Suprapubic skin (tissue), 4 donors: ENCODE results near the gene STARD13. TPM values are rescaled to one million over a fixed set of nuclear protein-coding genes. Genes with fewer than 3 reads are reported as not detected.

ENCODE experiments used
- DNase-seq, 2 donors: peaks; one replicate each; pipeline ENCODE4 v3.0.0-alpha.2; 2019; ENCODE audit warnings: low spot score in 2 of 2
- H3K27ac ChIP-seq: fragments of 200-600 bp; sonication (generic); one replicate; pipeline ENCODE4 v1.5.1; 2019
- H3K27me3 ChIP-seq: fragments of 200-600 bp; sonication (generic); one replicate; pipeline ENCODE4 v1.5.1; 2019
- H3K36me3 ChIP-seq: fragments of 200-600 bp; sonication (generic); one replicate; pipeline ENCODE4 v1.5.1; 2019
- H3K4me1 ChIP-seq: fragments of 200-600 bp; sonication (generic); one replicate; pipeline ENCODE4 v1.5.1; 2019
- H3K4me3 ChIP-seq: fragments of 200-600 bp; sonication (generic); one replicate; pipeline ENCODE4 v1.5.1; 2019; ENCODE audit warnings: mild to moderate bottlenecking
- H3K9me3 ChIP-seq: fragments of 200-600 bp; sonication (generic); one replicate; pipeline ENCODE4 v1.5.1; 2019
- CTCF ChIP-seq, 2 donors: fragments of 200-600 bp in 1 of 2; fragments of 450-650 bp in 1 of 2; sonication (generic) in 1 of 2; IDR thresholded peaks; one replicate each; pipeline ENCODE4 v1.5.1; 2016 to 2019; ENCODE audit warnings: antibody characterized with exemption in 2 of 2, mild to moderate bottlenecking in 1 of 2, moderate library complexity in 1 of 2
- EP300 ChIP-seq: sonication (generic); formaldehyde crosslinking; IDR thresholded peaks from one replicate; pipeline ENCODE4 v1.6.1; 2017; ENCODE audit warnings: antibody characterized with exemption
- POLR2A ChIP-seq, 2 donors: fragments of 450-650 bp; IDR thresholded peaks; one replicate each; pipeline ENCODE4 v1.6.1; 2017; ENCODE audit warnings: antibody characterized with exemption in 2 of 2, mild to moderate bottlenecking in 2 of 2, moderate library complexity in 2 of 2
- POLR2AphosphoS5 ChIP-seq, 3 donors: sonication (generic); formaldehyde crosslinking; IDR thresholded peaks; one replicate each; pipeline ENCODE4 v1.6.1; 2017; ENCODE audit warnings: antibody characterized with exemption in 3 of 3
- WGBS: methylation state at CpG from one replicate; pipeline ENCODE4 v1.1.5; 2018; 5-methylcytosine and 5-hydroxymethylcytosine counted together
- total RNA-seq, 4 donors: library from RNA; depleted of rRNA; stranded (reverse); fragments of >200 nt; gene quantifications; one replicate each; pipeline ENCODE4 v1.1.0, GENCODE V29; 2016

STARD13 gene
- total RNA-seq, 4 donors from 2014 or later: 7.9 to 31.4 (median 15.9) TPM

DNA sequence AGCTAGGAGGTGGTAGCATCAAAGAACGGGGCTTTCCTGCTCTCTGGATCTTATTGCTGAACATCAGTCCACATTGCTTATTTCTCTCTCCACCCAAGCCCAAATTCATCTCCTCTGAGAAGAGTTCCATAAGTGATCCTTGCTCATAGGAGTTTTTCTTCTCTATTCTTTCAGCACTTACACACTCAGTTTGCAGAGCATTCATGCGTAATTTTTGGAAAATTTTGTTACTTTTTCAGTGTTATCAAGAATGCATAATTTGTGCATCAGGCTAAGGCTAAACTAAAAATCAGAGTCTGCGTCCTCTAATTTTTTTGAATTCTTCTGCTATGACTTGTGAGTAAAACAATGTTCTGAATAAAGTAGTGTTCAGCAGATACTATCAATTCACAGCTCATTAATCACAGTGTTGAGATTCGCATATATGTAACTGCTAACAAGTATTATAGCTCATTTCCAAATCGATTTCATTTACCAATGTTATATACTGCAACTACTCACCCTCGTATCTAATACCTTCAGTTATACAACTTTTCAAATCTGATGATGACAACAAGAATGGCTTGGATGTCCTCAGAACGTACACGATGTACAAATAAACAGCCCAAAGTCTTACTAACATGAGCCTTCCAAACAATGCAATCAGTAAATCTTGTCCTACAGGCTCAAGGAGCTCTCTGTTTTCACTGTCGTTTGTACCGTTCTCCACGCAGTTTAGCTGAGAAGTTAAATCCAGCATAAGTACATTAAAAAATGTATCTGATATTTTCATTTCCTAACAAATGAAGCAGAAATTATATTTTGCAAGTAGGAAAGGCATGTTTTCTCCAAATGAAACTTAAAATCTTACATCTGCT, 36.4 kb upstream of the STARD13 start:
- Histone ChIP-seq H3K36me3 (no peaks in the 10 kb centered on the region), H3K9me3 (no peaks in the 10 kb centered on the region), H3K4me3 (no peak overlapping the region), H3K27me3 (no peaks in the 10 kb centered on the region), H3K4me1 (peaks cover 19% of the 10 kb centered on the region), H3K27ac (peak overlapping the region; percentile 73)
- DNase-seq: no peak
- WGBS: 50% methylated on average over 11 of the region's 11 CpGs
- no peak for TF ChIP-seq POLR2AphosphoS5 (IDR thresholded peaks at IDR 0.05)
- TF ChIP-seq POLR2A (IDR thresholded peaks at IDR 0.05): no peak
- TF ChIP-seq CTCF (IDR thresholded peaks at IDR 0.05): no peak
- TF ChIP-seq EP300: no peak

- Histone ChIP-seq H3K36me3 (no peaks in the 10 kb centered on the region), H3K27me3 (no peaks in the 10 kb centered on the region), H3K27ac (no peak overlapping the region), H3K4me1 (peaks cover 19% of the 10 kb centered on the region), H3K9me3 (no peaks in the 10 kb centered on the region), H3K4me3 (no peak overlapping the region)
- no peak for DNase-seq
- 92% methylated on average over 1 of the region's 1 CpG for WGBS
- TF ChIP-seq POLR2AphosphoS5 (IDR thresholded peaks at IDR 0.05) (no peak), POLR2A (IDR thresholded peaks at IDR 0.05) (no peak), EP300 (no peak), CTCF (IDR thresholded peaks at IDR 0.05) (no peak)
These were observed 34.3 kb upstream of the STARD13 start for GRCh38 chr13:33319859-33320258.

GRCh38 chr13:33318744-33319143, 33.2 kb upstream of the STARD13 start:
- Histone ChIP-seq H3K27ac (no peak overlapping the region), H3K27me3 (no peaks in the 10 kb centered on the region), H3K4me1 (peaks cover 19% of the 10 kb centered on the region), H3K36me3 (no peaks in the 10 kb centered on the region), H3K4me3 (no peak overlapping the region), H3K9me3 (no peaks in the 10 kb centered on the region)
- DNase-seq: no peak
- TF ChIP-seq POLR2A (IDR thresholded peaks at IDR 0.05) (no peak), POLR2AphosphoS5 (IDR thresholded peaks at IDR 0.05) (no peak), CTCF (IDR thresholded peaks at IDR 0.05) (no peak), EP300 (no peak)
- WGBS: 86% methylated on average over 2 of the region's 2 CpGs

DNA sequence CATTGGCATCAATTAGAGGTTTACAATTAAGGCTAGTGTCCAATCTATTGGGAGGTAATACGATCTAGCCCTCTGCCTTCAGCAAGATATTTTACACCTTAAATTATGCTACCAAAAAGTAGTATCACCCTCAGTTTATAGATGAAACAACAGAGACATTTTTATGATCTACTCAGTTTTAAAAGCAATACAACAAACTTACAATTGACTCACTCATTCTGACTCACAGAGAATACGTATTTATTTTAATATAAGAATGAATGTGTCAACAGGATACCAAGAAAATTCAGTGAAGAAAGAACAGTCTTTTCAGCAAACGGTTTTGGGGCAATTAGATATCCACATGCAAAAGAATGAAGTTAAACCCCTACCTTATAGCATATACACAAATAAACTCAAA, 32.5 kb upstream of the STARD13 start:
- Histone ChIP-seq H3K27ac (no peak overlapping the region), H3K4me3 (no peak overlapping the region), H3K36me3 (no peaks in the 10 kb centered on the region), H3K4me1 (peaks cover 19% of the 10 kb centered on the region), H3K9me3 (no peaks in the 10 kb centered on the region), H3K27me3 (no peaks in the 10 kb centered on the region)
- no peak for DNase-seq
- TF ChIP-seq POLR2AphosphoS5 (IDR thresholded peaks at IDR 0.05) (no peak), POLR2A (IDR thresholded peaks at IDR 0.05) (no peak), CTCF (IDR thresholded peaks at IDR 0.05) (no peak), EP300 (no peak)
- WGBS: 87% methylated on average over 3 of the region's 3 CpGs

DNA sequence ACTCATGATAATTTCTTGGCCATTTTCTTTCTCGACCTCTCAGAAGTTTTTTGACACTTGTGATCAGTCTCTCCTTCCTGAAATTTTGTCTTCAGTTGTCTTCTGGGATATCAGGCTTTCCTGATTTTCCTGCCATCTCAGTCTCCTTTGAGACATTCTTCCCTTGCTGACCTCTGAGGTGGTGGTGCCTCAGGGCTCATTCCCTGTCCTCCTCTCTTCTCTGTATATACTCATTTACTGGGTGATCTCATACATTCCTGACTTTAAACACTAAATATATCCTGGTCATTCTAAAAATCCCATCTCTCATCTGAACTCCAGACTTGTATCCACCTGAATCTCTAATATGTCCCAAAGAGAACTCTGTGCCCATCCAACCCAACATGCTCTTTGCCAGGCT, 31.3 kb upstream of the STARD13 start:
- Histone ChIP-seq H3K4me1 (peaks cover 20% of the 10 kb centered on the region), H3K27ac (no peak overlapping the region), H3K27me3 (no peaks in the 10 kb centered on the region), H3K4me3 (no peak overlapping the region), H3K9me3 (no peaks in the 10 kb centered on the region), H3K36me3 (no peaks in the 10 kb centered on the region)
- WGBS: 96% methylated on average over 1 of the region's 1 CpG
- TF ChIP-seq EP300 (no peak), POLR2AphosphoS5 (IDR thresholded peaks at IDR 0.05) (no peak), POLR2A (IDR thresholded peaks at IDR 0.05) (no peak), CTCF (IDR thresholded peaks at IDR 0.05) (no peak)
- no peak for DNase-seq
